Measurements from ENCODE around the gene TRIM28. TPM values are rescaled to one million over a fixed set of nuclear protein-coding genes. Genes with fewer than 3 reads are reported as not detected.
"Not testable (repeated sequence)": the region's sequence is repeated elsewhere in the genome, so short reads cannot be mapped to it uniquely, and the experiment has no call there.

Gene TRIM28
- total RNA-seq, result 100 to 1,000 TPM; 205 to 412 TPM

GRCh38 chr19:58543826-58544590, at the start of gene TRIM28:
Gene TRIM28, plus strand, starts transcription at chr19:58544064. Its CDS starts 694 bp downstream, at chr19:58544758.
- Histone ChIP-seq H3K27ac (peak within 1 kb of the TSS; percentile 88), H3K36me3 (peaks cover 15% of the 10 kb centered on the region), H3K4me3 (peak within 1 kb of the TSS; percentile 90), H3K4me1 (peaks cover 13% of the 10 kb centered on the region), H3K9ac (ENCODE audit: low read depth in 2 of 2, low read length in 2 of 2) (peak within 1 kb of the TSS; percentile 75 to 92), H3K9me3 (no peaks in the 10 kb centered on the region), H3K27me3 (no peaks in the 10 kb centered on the region)
- intact Hi-C loops (cut with DNase I), result loop anchor here (2.0 kb wide), 1 partner anchor 23 kb away; no protein-coding TSS in a partner anchor
- DNase-seq, result peak; percentile 99
- TF ChIP-seq CTCF (IDR thresholded peaks at IDR 0.05), result no peak

GRCh38 chr19:58497634-58498170, 46.2 kb upstream of the TRIM28 start:
- Histone ChIP-seq H3K4me3 (no peak overlapping the region), H3K9ac (ENCODE audit: low read depth in 2 of 2, low read length in 2 of 2) (no peak overlapping the region), H3K9me3 (no peaks in the 10 kb centered on the region), H3K27ac (no peak overlapping the region), H3K4me1 (no peaks in the 10 kb centered on the region), H3K27me3 (no peaks in the 10 kb centered on the region), H3K36me3 (no peaks in the 10 kb centered on the region)
- intact Hi-C loops (cut with DNase I), result no loop called here
- no peak for DNase-seq
- TF ChIP-seq CTCF (IDR thresholded peaks at IDR 0.05), result no peak

- no peaks in the 10 kb centered on the region for H3K4me1 ChIP-seq
- H3K27ac ChIP-seq, result no peak overlapping the region
- intact Hi-C loops (cut with DNase I), result no loop called here
- H3K4me3 ChIP-seq, result peak overlapping the region; percentile 52
- TF ChIP-seq CTCF (IDR thresholded peaks at IDR 0.05), result no peak
- H3K9me3 ChIP-seq, result no peaks in the 10 kb centered on the region
- H3K36me3 ChIP-seq, result no peaks in the 10 kb centered on the region
- no peaks in the 10 kb centered on the region for H3K27me3 ChIP-seq
- no peak for DNase-seq
- peak overlapping the region in 1 of 2 donors; percentile 26 for H3K9ac ChIP-seq (ENCODE audit: low read depth in 2 of 2, low read length in 2 of 2)
These were observed 45.4 kb upstream of the TRIM28 start for GRCh38 chr19:58498316-58499020.

- H3K36me3 ChIP-seq, result no peaks in the 10 kb centered on the region
- DNase-seq, result peak; percentile 100
- no peaks in the 10 kb centered on the region for H3K27me3 ChIP-seq
- H3K4me1 ChIP-seq, result no peaks in the 10 kb centered on the region
- peak overlapping the region; percentile 56 for H3K27ac ChIP-seq
- H3K9ac ChIP-seq (ENCODE audit: low read depth in 2 of 2, low read length in 2 of 2), result peak overlapping the region; percentile 45 to 54
- TF ChIP-seq CTCF (IDR thresholded peaks at IDR 0.05), result no peak
- peak overlapping the region; percentile 52 for H3K4me3 ChIP-seq
- H3K9me3 ChIP-seq, result no peaks in the 10 kb centered on the region
- intact Hi-C loops (cut with DNase I), result no loop called here
These were observed 44.6 kb upstream of the TRIM28 start for GRCh38 chr19:58499021-58499927.

GRCh38 chr19:58500242-58500641, 43.6 kb upstream of the TRIM28 start:
- Histone ChIP-seq H3K9ac (ENCODE audit: low read depth in 2 of 2, low read length in 2 of 2) (no peak overlapping the region), H3K27me3 (no peaks in the 10 kb centered on the region), H3K27ac (no peak overlapping the region), H3K9me3 (no peaks in the 10 kb centered on the region), H3K4me1 (no peaks in the 10 kb centered on the region), H3K4me3 (no peak overlapping the region), H3K36me3 (no peaks in the 10 kb centered on the region)
- DNase-seq, result no peak
- no peak for TF ChIP-seq CTCF (IDR thresholded peaks at IDR 0.05)
- intact Hi-C loops (cut with DNase I), result no loop called here

- H3K4me3 ChIP-seq; H3K9ac ChIP-seq (ENCODE audit: low read depth in 2 of 2, low read length in 2 of 2); H3K36me3 ChIP-seq; H3K9me3 ChIP-seq; H3K27ac ChIP-seq; intact Hi-C loops (cut with DNase I); H3K27me3 ChIP-seq; DNase-seq; H3K4me1 ChIP-seq: not testable (repeated sequence)
These were observed 36.2 kb upstream of the TRIM28 start for GRCh38 chr19:58507602-58508223.

Measured in colonic mucosa (tissue), 4 donors.